Measurements from ENCODE around the gene KLK14. TPM values are rescaled to one million over a fixed set of nuclear protein-coding genes. Genes with fewer than 3 reads are reported as not detected.

Gene KLK14
- total and polyA plus RNA-seq, 2 experiments from 2014 or later = 0.42 TPM; not detected in 1

DNA sequence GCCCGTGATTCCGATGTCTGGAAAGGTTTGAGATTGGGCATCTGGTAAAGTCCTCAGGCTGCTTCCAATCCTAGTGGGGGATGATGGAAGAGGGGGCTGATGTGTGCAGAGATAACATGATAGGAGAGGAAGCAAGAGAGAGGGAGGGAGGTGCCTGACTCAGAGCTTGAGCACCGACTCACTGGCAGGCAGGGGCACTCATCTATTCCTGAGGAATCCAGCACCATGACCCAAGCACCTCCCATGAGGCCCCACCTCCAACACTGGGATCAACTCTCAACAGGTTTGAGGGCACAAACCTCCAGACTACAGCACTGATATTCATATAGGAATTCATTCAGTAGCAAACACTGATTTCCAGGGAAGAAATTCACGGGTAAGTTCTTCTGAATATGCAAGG, 36.4 kb upstream of the KLK14 start (continued):
- TF ChIP-seq, protein P1, sequence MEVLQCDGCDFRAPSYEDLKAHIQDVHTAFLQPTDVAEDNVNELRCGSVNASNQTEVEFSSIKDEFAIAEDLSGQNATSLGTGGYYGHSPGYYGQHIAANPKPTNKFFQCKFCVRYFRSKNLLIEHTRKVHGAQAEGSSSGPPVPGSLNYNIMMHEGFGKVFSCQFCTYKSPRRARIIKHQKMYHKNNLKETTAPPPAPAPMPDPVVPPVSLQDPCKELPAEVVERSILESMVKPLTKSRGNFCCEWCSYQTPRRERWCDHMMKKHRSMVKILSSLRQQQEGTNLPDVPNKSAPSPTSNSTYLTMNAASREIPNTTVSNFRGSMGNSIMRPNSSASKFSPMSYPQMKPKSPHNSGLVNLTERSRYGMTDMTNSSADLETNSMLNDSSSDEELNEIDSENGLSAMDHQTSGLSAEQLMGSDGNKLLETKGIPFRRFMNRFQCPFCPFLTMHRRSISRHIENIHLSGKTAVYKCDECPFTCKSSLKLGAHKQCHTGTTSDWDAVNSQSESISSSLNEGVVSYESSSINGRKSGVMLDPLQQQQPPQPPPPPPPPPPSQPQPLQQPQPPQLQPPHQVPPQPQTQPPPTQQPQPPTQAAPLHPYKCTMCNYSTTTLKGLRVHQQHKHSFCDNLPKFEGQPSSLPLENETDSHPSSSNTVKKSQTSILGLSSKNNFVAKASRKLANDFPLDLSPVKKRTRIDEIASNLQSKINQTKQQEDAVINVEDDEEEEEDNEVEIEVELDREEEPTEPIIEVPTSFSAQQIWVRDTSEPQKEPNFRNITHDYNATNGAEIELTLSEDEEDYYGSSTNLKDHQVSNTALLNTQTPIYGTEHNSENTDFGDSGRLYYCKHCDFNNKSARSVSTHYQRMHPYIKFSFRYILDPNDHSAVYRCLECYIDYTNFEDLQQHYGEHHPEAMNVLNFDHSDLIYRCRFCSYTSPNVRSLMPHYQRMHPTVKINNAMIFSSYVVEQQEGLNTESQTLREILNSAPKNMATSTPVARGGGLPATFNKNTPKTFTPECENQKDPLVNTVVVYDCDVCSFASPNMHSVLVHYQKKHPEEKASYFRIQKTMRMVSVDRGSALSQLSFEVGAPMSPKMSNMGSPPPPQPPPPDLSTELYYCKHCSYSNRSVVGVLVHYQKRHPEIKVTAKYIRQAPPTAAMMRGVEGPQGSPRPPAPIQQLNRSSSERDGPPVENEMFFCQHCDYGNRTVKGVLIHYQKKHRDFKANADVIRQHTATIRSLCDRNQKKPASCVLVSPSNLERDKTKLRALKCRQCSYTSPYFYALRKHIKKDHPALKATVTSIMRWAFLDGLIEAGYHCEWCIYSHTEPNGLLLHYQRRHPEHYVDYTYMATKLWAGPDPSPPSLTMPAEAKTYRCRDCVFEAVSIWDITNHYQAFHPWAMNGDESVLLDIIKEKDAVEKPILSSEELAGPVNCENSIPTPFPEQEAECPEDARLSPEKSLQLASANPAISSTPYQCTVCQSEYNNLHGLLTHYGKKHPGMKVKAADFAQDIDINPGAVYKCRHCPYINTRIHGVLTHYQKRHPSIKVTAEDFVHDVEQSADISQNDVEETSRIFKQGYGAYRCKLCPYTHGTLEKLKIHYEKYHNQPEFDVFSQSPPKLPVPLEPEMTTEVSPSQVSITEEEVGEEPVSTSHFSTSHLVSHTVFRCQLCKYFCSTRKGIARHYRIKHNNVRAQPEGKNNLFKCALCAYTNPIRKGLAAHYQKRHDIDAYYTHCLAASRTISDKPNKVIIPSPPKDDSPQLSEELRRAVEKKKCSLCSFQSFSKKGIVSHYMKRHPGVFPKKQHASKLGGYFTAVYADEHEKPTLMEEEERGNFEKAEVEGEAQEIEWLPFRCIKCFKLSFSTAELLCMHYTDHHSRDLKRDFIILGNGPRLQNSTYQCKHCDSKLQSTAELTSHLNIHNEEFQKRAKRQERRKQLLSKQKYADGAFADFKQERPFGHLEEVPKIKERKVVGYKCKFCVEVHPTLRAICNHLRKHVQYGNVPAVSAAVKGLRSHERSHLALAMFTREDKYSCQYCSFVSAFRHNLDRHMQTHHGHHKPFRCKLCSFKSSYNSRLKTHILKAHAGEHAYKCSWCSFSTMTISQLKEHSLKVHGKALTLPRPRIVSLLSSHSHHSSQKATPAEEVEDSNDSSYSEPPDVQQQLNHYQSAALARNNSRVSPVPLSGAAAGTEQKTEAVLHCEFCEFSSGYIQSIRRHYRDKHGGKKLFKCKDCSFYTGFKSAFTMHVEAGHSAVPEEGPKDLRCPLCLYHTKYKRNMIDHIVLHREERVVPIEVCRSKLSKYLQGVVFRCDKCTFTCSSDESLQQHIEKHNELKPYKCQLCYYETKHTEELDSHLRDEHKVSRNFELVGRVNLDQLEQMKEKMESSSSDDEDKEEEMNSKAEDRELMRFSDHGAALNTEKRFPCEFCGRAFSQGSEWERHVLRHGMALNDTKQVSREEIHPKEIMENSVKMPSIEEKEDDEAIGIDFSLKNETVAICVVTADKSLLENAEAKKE (CRISPR knock-in tag; IDR thresholded peaks at IDR 0.05) = no peak
- TF ChIP-seq, protein P2, sequence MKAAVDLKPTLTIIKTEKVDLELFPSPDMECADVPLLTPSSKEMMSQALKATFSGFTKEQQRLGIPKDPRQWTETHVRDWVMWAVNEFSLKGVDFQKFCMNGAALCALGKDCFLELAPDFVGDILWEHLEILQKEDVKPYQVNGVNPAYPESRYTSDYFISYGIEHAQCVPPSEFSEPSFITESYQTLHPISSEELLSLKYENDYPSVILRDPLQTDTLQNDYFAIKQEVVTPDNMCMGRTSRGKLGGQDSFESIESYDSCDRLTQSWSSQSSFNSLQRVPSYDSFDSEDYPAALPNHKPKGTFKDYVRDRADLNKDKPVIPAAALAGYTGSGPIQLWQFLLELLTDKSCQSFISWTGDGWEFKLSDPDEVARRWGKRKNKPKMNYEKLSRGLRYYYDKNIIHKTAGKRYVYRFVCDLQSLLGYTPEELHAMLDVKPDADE (IDR thresholded peaks at IDR 0.05) = no peak
- TF ChIP-seq ZNF331 (CRISPR knock-in tag; IDR thresholded peaks at IDR 0.05; ENCODE audit: low read depth) (no peak), POLR2AphosphoS5 (IDR thresholded peaks at IDR 0.05; ENCODE audit: low read depth) (no peak), JUNB (IDR thresholded peaks at IDR 0.05; ENCODE audit: unreplicated experiment) (no peak), STAT1 (IDR thresholded peaks at IDR 0.05; ENCODE audit: unreplicated experiment) (no peak)

- H3K27ac Mint-ChIP-seq = no peak overlapping the region
- H3K4me1 ChIP-seq (ENCODE audit: insufficient read depth) = no peaks in the 10 kb centered on the region
- no peak overlapping the region for H3K4me3 ChIP-seq
- no peaks in the 10 kb centered on the region for H3K36me3 ChIP-seq (ENCODE audit: insufficient read depth)
- no peak overlapping the region for H3K4me2 ChIP-seq
- H3F3A ChIP-seq (replicated peaks; ENCODE audit: low read depth) = no peaks in the 10 kb centered on the region
- ATAC-seq (no peak), DNase-seq (ENCODE audit: low spot score) (no peak)
- H3K27me3 Mint-ChIP-seq (ENCODE audit: insufficient read depth, low read depth, poor library complexity) = peaks cover 8% of the 10 kb centered on the region
- no peaks in the 10 kb centered on the region for H3K27me3 ChIP-seq (ENCODE audit: insufficient read depth)
- no peak overlapping the region for H3K27ac ChIP-seq (ENCODE audit: low read depth)
- no peaks in the 10 kb centered on the region for H3K9me2 ChIP-seq (ENCODE audit: insufficient read depth)
- no peaks in the 10 kb centered on the region; the same call in 1 of the 3 replicates for H3K9me3 Mint-ChIP-seq
- H3K4me3 Mint-ChIP-seq = no peak overlapping the region
- no peak for TF ChIP-seq CTCF (conservative IDR thresholded peaks at IDR 0.05; ENCODE audit: low read depth in 2 of 2)
- no peak for TF ChIP-seq ZNF331 (CRISPR knock-in tag; IDR thresholded peaks at IDR 0.05; ENCODE audit: low read depth)
- no peak for TF ChIP-seq EZH2phosphoT487 (IDR thresholded peaks at IDR 0.05; ENCODE audit: unreplicated experiment)
- TF ChIP-seq STAT1 (IDR thresholded peaks at IDR 0.05; ENCODE audit: unreplicated experiment) = no peak
- TF ChIP-seq NANOG (IDR thresholded peaks at IDR 0.05; ENCODE audit: borderline replicate concordance) = no peak
- peaks cover 4% of the 10 kb centered on the region; the same call in 2 of the 3 replicates for H3K4me1 Mint-ChIP-seq
- H3K36me3 Mint-ChIP-seq (ENCODE audit: low read depth) = no peaks in the 10 kb centered on the region
- H4K20me1 ChIP-seq (replicated peaks; ENCODE audit: insufficient read depth) = no peaks in the 10 kb centered on the region
- H2AFZ ChIP-seq = no peak overlapping the region
- H3K79me2 ChIP-seq (replicated peaks; ENCODE audit: insufficient read depth) = no peaks in the 10 kb centered on the region
Observed at GRCh38 chr19:51116736-51117286, 34.1 kb upstream of the KLK14 start.
